KMS-11 (cell line): ENCODE measurements around the gene CEACAM19.
A peak's percentile ranks its signal among the peaks of the same experiment; 100 is the strongest.

Experiments used
- H2AFZ ChIP-seq: fragments of 200-600 bp; sonication (generic); 2 replicates; pipeline ENCODE4 v1.6.1; 2016; ENCODE audit warnings: antibody characterized with exemption, mixed run types, low read depth
- H3K27ac ChIP-seq: fragments of 200-600 bp; sonication (generic); 2 replicates; pipeline ENCODE4 v1.6.1; 2016; ENCODE audit warnings: mild to moderate bottlenecking, mixed run types
- H3K27me3 ChIP-seq: fragments of 200-600 bp; sonication (generic); 2 replicates; pipeline ENCODE4 v1.6.1; 2017; ENCODE audit warnings: mild to moderate bottlenecking, low read depth, mixed run types, moderate library complexity; ENCODE audit not compliant: insufficient read depth
- H3K36me3 ChIP-seq: fragments of 200-600 bp; sonication (generic); 2 replicates; pipeline ENCODE4 v1.6.1; 2017; ENCODE audit warnings: mild to moderate bottlenecking, mixed run types; ENCODE audit not compliant: insufficient read depth
- H3K4me1 ChIP-seq: fragments of 200-600 bp; sonication (generic); 2 replicates; pipeline ENCODE4 v1.6.1; 2016; ENCODE audit warnings: mild to moderate bottlenecking, low read depth, mixed run types; ENCODE audit not compliant: poor library complexity, severe bottlenecking
- H3K4me2 ChIP-seq: fragments of 200-600 bp; sonication (generic); 2 replicates; pipeline ENCODE4 v1.7.0; 2016; ENCODE audit warnings: mild to moderate bottlenecking, mixed run types
- H3K4me3 ChIP-seq: fragments of 200-600 bp; sonication (generic); IDR thresholded peaks from 2 replicates; pipeline ENCODE4 v1.6.1; 2017; ENCODE audit warnings: low read depth, low read length, mixed read lengths; ENCODE audit not compliant: insufficient read depth
- H3K79me2 ChIP-seq: fragments of 200-600 bp; sonication (generic); 2 replicates; pipeline ENCODE4 v1.6.1; 2016; ENCODE audit warnings: low read depth, mixed run types; ENCODE audit not compliant: insufficient read depth
- H3K9ac ChIP-seq: fragments of 200-600 bp; sonication (generic); 2 replicates; pipeline ENCODE4 v1.6.1; 2016; ENCODE audit warnings: mild to moderate bottlenecking, mixed run types
- H4K20me1 ChIP-seq: fragments of 200-600 bp; sonication (generic); 2 replicates; pipeline ENCODE4 v1.6.1; 2016; ENCODE audit warnings: mild to moderate bottlenecking, mixed run types; ENCODE audit not compliant: insufficient read depth
- CTCF ChIP-seq: fragments of 200-600 bp; sonication (generic); conservative IDR thresholded peaks from 2 replicates; pipeline ENCODE4 v1.6.1; 2017; ENCODE audit warnings: low read depth, mild to moderate bottlenecking, antibody characterized with exemption, low read length, moderate library complexity, mixed read lengths

The CEACAM19 gene

GRCh38 chr19:44685877-44686276 is 14.6 kb downstream of the CEACAM19 start:
- Histone ChIP-seq H3K27ac (no peak overlapping the region), H3K4me2 (no peak overlapping the region), H3K9ac (no peak overlapping the region), H3K27me3 (no peaks in the 10 kb centered on the region), H4K20me1 (no peaks in the 10 kb centered on the region), H3K36me3 (no peaks in the 10 kb centered on the region), H2AFZ (no peak overlapping the region), H3K79me2 (no peaks in the 10 kb centered on the region), H3K4me3 (no peak overlapping the region), H3K4me1 (peaks cover 34% of the 10 kb centered on the region)
- TF ChIP-seq CTCF: no peak

GRCh38 chr19:44686896-44687295 is 15.6 kb downstream of the CEACAM19 start:
- H3K27me3 ChIP-seq: no peaks in the 10 kb centered on the region
- no peaks in the 10 kb centered on the region for H4K20me1 ChIP-seq
- H3K4me1 ChIP-seq: peaks cover 44% of the 10 kb centered on the region
- H3K4me2 ChIP-seq: no peak overlapping the region
- H3K79me2 ChIP-seq: no peaks in the 10 kb centered on the region
- no peak overlapping the region for H2AFZ ChIP-seq
- H3K4me3 ChIP-seq: no peak overlapping the region
- no peak for TF ChIP-seq CTCF
- no peak overlapping the region for H3K27ac ChIP-seq
- no peaks in the 10 kb centered on the region for H3K36me3 ChIP-seq
- no peak overlapping the region for H3K9ac ChIP-seq

GRCh38 chr19:44687888-44688287 is 16.6 kb downstream of the CEACAM19 start:
- Histone ChIP-seq H3K36me3 (no peaks in the 10 kb centered on the region), H4K20me1 (no peaks in the 10 kb centered on the region), H3K9ac (no peak overlapping the region), H3K27ac (no peak overlapping the region), H2AFZ (no peak overlapping the region), H3K4me2 (no peak overlapping the region), H3K4me1 (peaks cover 54% of the 10 kb centered on the region), H3K79me2 (no peaks in the 10 kb centered on the region), H3K27me3 (no peaks in the 10 kb centered on the region), H3K4me3 (no peak overlapping the region)
- TF ChIP-seq CTCF: no peak

GRCh38 chr19:44689290-44690130 is 18.2 kb downstream of the CEACAM19 start:
- Histone ChIP-seq H3K9ac (no peak overlapping the region; the same call in 1 of the 2 replicates), H4K20me1 (no peaks in the 10 kb centered on the region), H3K27ac (peak overlapping the region; percentile 50; the same call in 1 of the 2 replicates), H2AFZ (peak overlapping the region; percentile 70), H3K79me2 (no peaks in the 10 kb centered on the region), H3K4me2 (peak overlapping the region; percentile 70), H3K36me3 (no peaks in the 10 kb centered on the region), H3K27me3 (no peaks in the 10 kb centered on the region), H3K4me1 (peaks cover 64% of the 10 kb centered on the region), H3K4me3 (no peak overlapping the region)
- TF ChIP-seq CTCF: peak; percentile 92
